SK-N-SH (cell line): ENCODE measurements around the gene FRY. TPM values are rescaled to one million over a fixed set of nuclear protein-coding genes. Genes with fewer than 3 reads are reported as not detected.

Experiments used
- CTCF ChIA-PET: fragments of 300-600, 350-600 bp; formaldehyde crosslinking; extraction: SDS; loops from one replicate; lab custom pipeline; 2021; lab: Yijun Ruan, JAX
- POLR2A ChIA-PET: fragments of 350-600 bp; sonication (Branson Sonifier 250); formaldehyde crosslinking; extraction: SDS; loops from one replicate; lab custom pipeline; 2020; ENCODE audit warnings: antibody characterized with exemption, inconsistent platforms; lab: Yijun Ruan, JAX
- DNase-seq: peaks from one replicate; pipeline ENCODE4 v3.0.0; 2012
- H2AFZ ChIP-seq: fragments of 200-600 bp; sonication (generic); 2 replicates; pipeline ENCODE4 v1.8.1; 2016; ENCODE audit warnings: antibody characterized with exemption, mild to moderate bottlenecking, low read depth
- H3F3A ChIP-seq: fragments of 200-600 bp; sonication (generic); replicated peaks from 2 replicates; pipeline ENCODE3; 2016; ENCODE audit warnings: antibody characterized with exemption, mild to moderate bottlenecking; ENCODE audit not compliant: insufficient read depth
- H3K27ac ChIP-seq, 2 experiments: fragments of 200-500 bp in 1 of 2; fragments of 200-600 bp in 1 of 2; sonication (Bioruptor generic) in 1 of 2; sonication (generic), shearing (Covaris generic) in 1 of 2; 2 replicates each; pipeline versions ENCODE4 v1.5.1 to v1.6.1; 2014 to 2016; ENCODE audit warnings: low read depth in 2 of 2, inconsistent platforms in 1 of 2, low read length in 1 of 2, mild to moderate bottlenecking in 1 of 2, mixed read lengths in 1 of 2
- H3K27me3 ChIP-seq: fragments of 200-600 bp; sonication (generic), shearing (Covaris generic); 2 replicates; pipeline ENCODE4 v1.6.1; 2016; ENCODE audit warnings: mixed run types; ENCODE audit not compliant: insufficient read depth
- H3K36me3 ChIP-seq, 2 experiments: fragments of 200-500 bp in 1 of 2; fragments of 200-600 bp in 1 of 2; sonication (Bioruptor generic) in 1 of 2; sonication (generic) in 1 of 2; replicated peaks in 1 of 2; 2 replicates each; pipeline versions ENCODE3 to v1.5.1; 2014 to 2016; ENCODE audit warnings: low read length in 1 of 2, mild to moderate bottlenecking in 1 of 2; ENCODE audit not compliant: insufficient read depth in 2 of 2, control insufficient read depth in 1 of 2
- H3K4me1 ChIP-seq, 2 experiments: fragments of 200-500 bp in 1 of 2; fragments of 200-600 bp in 1 of 2; sonication (Bioruptor generic) in 1 of 2; sonication (generic), shearing (Covaris generic) in 1 of 2; 2 replicates each; pipeline versions ENCODE4 v1.5.1 to v1.6.1; 2014 to 2016; ENCODE audit warnings: low read depth in 1 of 2, low read length in 1 of 2, mixed run types in 1 of 2; ENCODE audit not compliant: insufficient read depth in 2 of 2, control insufficient read depth in 1 of 2
- H3K4me2 ChIP-seq: fragments of 200-600 bp; sonication (generic), shearing (Covaris generic); 2 replicates; pipeline ENCODE4 v1.6.1; 2017; ENCODE audit warnings: mixed run types
- H3K4me3 ChIP-seq, 2 experiments: fragments of 200-500 bp in 1 of 2; fragments of 200-600 bp in 1 of 2; sonication (Bioruptor generic) in 1 of 2; sonication (generic), shearing (Covaris generic) in 1 of 2; 2 replicates each; pipeline versions ENCODE4 v1.5.1 to v1.8.1; 2014 to 2016; ENCODE audit warnings: low read depth in 2 of 2, inconsistent platforms in 1 of 2, low read length in 1 of 2, mild to moderate bottlenecking in 1 of 2, mixed read lengths in 1 of 2, moderate library complexity in 1 of 2
- H3K79me2 ChIP-seq: fragments of 200-600 bp; sonication (generic); 2 replicates; pipeline ENCODE4 v1.8.1; 2017; ENCODE audit warnings: mild to moderate bottlenecking; ENCODE audit not compliant: insufficient read depth
- H3K9ac ChIP-seq: fragments of 200-600 bp; sonication (generic); 2 replicates; pipeline ENCODE4 v1.6.1; 2017; ENCODE audit warnings: mixed run types
- H3K9me2 ChIP-seq: fragments of 200-600 bp; sonication (generic); 2 replicates; pipeline ENCODE4 v1.6.1; 2017; ENCODE audit warnings: mixed run types
- H3K9me3 ChIP-seq: fragments of 200-600 bp; sonication (generic); 2 replicates; pipeline ENCODE4 v1.6.1; 2017; ENCODE audit warnings: mixed run types, mild to moderate bottlenecking, moderate library complexity
- H4K20me1 ChIP-seq: fragments of 200-600 bp; sonication (generic); 2 replicates; pipeline ENCODE4 v1.6.1; 2017; ENCODE audit warnings: mild to moderate bottlenecking, mixed run types; ENCODE audit not compliant: insufficient read depth
- ELF1 ChIP-seq: IDR thresholded peaks from 2 replicates; pipeline ENCODE4 v1.4.0; 2012
- EZH2phosphoT487 ChIP-seq: fragments of 200-600 bp; sonication (generic); IDR thresholded peaks from 2 replicates; pipeline ENCODE4 v1.6.1; 2017; ENCODE audit warnings: low read depth, mixed run types, mild to moderate bottlenecking, antibody characterized with exemption, moderate library complexity, borderline replicate concordance
- FOSL2 ChIP-seq: IDR thresholded peaks from 2 replicates; pipeline ENCODE4 v1.4.0; 2012; ENCODE audit warnings: low read depth, mild to moderate bottlenecking, moderate library complexity, borderline replicate concordance
- FOXJ3 ChIP-seq: sonication (generic); formaldehyde crosslinking; IDR thresholded peaks from 2 replicates; pipeline ENCODE4 v1.5.1; 2020; ENCODE audit warnings: mild to moderate bottlenecking, missing genetic modification reagents
- GABPA ChIP-seq: IDR thresholded peaks from 2 replicates; pipeline ENCODE4 v1.4.0; 2012; ENCODE audit warnings: low read depth, mild to moderate bottlenecking
- GATA2 ChIP-seq: sonication (generic); formaldehyde crosslinking; IDR thresholded peaks from 2 replicates; pipeline ENCODE4 v1.5.0; 2020; ENCODE audit warnings: mild to moderate bottlenecking, missing genetic modification reagents
- JUND ChIP-seq: IDR thresholded peaks from 2 replicates; pipeline ENCODE4 v1.4.0; 2012
- MEF2A ChIP-seq: IDR thresholded peaks from 2 replicates; pipeline ENCODE4 v1.4.0; 2012; ENCODE audit warnings: low read depth, borderline replicate concordance
- MXI1 ChIP-seq: IDR thresholded peaks from 2 replicates; pipeline ENCODE4 v1.6.1; 2012; ENCODE audit warnings: mild to moderate bottlenecking, low read depth, low read length, improper control_type of control experiment
- NFIC ChIP-seq: IDR thresholded peaks from 2 replicates; pipeline ENCODE4 v1.4.0; 2012; ENCODE audit warnings: borderline replicate concordance
- POLR2AphosphoS5 ChIP-seq: IDR thresholded peaks from 2 replicates; pipeline ENCODE4 v1.6.1; 2012; ENCODE audit warnings: low read depth, low read length
- RAD21 ChIP-seq: IDR thresholded peaks from 2 replicates; pipeline ENCODE4 v1.6.1; 2012; ENCODE audit warnings: mild to moderate bottlenecking, low read length
- RFX5 ChIP-seq: IDR thresholded peaks from 2 replicates; pipeline ENCODE4 v1.6.1; 2012; ENCODE audit warnings: mild to moderate bottlenecking, improper control_type of control experiment, low read length
- RXRA ChIP-seq: IDR thresholded peaks from 2 replicates; pipeline ENCODE4 v1.4.0; 2012; ENCODE audit warnings: low read depth, mild to moderate bottlenecking, borderline replicate concordance
- TCF12 ChIP-seq: IDR thresholded peaks from 2 replicates; pipeline ENCODE4 v1.4.0; 2012
- TEAD4 ChIP-seq: IDR thresholded peaks from 2 replicates; pipeline ENCODE4 v1.4.0; 2012; ENCODE audit warnings: mild to moderate bottlenecking, borderline replicate concordance; ENCODE audit not compliant: insufficient read depth
- WGBS: methylation state at CpG from one replicate; pipeline ENCODE4 v1.1.6; 2017; ENCODE audit warnings: low lambda C conversion rate; 5-methylcytosine and 5-hydroxymethylcytosine counted together
- polyA plus RNA-seq, 3 experiments: library from polyadenylated mRNA; depleted of rRNA; stranded (reverse); fragments of >200 nt; gene quantifications; 2 replicates each; pipeline ENCODE4 v1.2.3, GENCODE V29; 2012
- TF ChIP-seq, protein P1 (sequence below): fragments of 150-350 bp; IDR thresholded peaks from 2 replicates; pipeline ENCODE4 v1.6.1; 2017; ENCODE audit warnings: antibody characterized with exemption, low read length, low read depth, borderline replicate concordance
- TF ChIP-seq, protein P2 (sequence below): fragments of 150-350 bp; IDR thresholded peaks from 2 replicates; pipeline ENCODE4 v1.6.1; 2016; ENCODE audit warnings: mild to moderate bottlenecking, low read depth, low read length

Gene FRY
- polyA plus RNA-seq, 1 of the 3 experiments (the other 2 are of a cell fraction), result 1.4 TPM

DNA sequence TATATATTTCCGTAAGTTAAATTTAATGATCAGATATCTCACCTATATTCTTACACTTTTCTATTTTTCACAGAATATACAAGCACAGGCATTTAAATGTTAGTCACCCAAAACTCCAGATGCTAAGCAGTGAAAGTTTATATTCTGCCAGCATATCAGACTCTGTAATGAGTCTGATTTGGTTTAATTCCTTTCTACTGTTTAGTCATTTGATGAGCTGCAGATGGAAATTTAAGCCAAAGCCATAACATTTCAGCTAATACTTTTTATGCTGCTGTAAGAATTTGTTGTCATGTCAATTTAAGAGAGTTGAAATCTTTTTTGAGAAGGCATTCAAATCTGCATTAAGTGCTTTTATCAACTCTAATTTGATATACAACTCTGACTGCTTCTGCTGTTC lies 8.0 kb downstream of the FRY start:
- DNase-seq, result no peak
- Histone ChIP-seq H3K27me3 (no peaks in the 10 kb centered on the region), H2AFZ (no peak overlapping the region), H4K20me1 (no peaks in the 10 kb centered on the region), H3K27ac (peak overlapping the region in 1 of 2 experiments; percentile 39; a peak in 1 of 4 replicates), H3K4me2 (no peak overlapping the region), H3K9me2 (no peaks in the 10 kb centered on the region), H3K36me3 (no peaks in the 10 kb centered on the region), H3K9ac (no peak overlapping the region), H3K79me2 (no peaks in the 10 kb centered on the region), H3K9me3 (no peaks in the 10 kb centered on the region), H3K4me3 (no peak overlapping the region), H3F3A (no peaks in the 10 kb centered on the region), H3K4me1 (peaks cover 0 to 13% of the 10 kb centered on the region in 2 experiments; a peak in 2 of 4 replicates)
- ChIA-PET CTCF (interaction anchor here (3.6 kb wide), 1 partner anchor 130 kb away, joined by 12 read pairs; no protein-coding TSS in a partner anchor), POLR2A (no interaction called here)
- 97% methylated on average over 1 of the region's 1 CpG for WGBS
- TF ChIP-seq GABPA (no peak), TCF12 (peak; percentile 13; the same call in 1 of the 2 replicates)

DNA sequence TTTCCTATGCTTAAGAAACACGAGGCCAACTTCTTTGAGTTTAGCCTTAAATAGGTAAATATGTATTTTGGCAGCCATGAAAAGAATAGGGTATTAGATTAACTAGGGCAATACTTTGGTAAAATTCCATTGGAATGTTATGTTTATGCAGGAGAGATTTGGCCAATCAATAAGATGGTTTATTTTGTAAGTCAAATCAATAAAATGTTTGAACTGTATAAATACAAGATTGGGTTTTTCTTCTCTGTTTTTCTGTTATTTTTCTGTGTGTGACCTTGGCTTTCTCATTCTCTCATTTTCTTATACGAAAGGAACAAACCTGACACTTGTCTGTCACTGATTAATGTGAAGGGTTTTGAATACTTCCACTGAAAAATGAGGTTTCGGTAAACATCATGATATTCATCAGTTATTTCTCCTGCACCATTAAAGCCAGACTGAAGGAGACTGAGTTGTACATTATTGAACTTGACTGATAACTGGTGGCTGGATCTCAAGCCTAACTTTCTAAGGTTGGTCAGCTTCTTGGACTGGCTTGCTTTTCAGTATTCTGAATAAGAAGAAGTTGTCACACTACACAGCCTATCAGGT lies 8.6 kb downstream of the FRY start:
- no peaks in the 10 kb centered on the region for H3K9me2 ChIP-seq
- no peaks in the 10 kb centered on the region for H3K27me3 ChIP-seq
- POLR2A ChIA-PET, result no interaction called here
- H3K36me3 ChIP-seq, result no peaks in the 10 kb centered on the region
- H3K4me2 ChIP-seq, result no peak overlapping the region
- H3K9me3 ChIP-seq, result no peaks in the 10 kb centered on the region
- TF ChIP-seq GABPA (no peak), GATA2 (CRISPR knock-in tag) (no peak)
- TF ChIP-seq, all 33 proteins: peak for 0
- H4K20me1 ChIP-seq, result no peaks in the 10 kb centered on the region
- WGBS, result 55% methylated on average over 3 of the region's 3 CpGs
- CTCF ChIA-PET, result interaction anchor here (0.7 to 3.6 kb wide), 2 partner anchors 14 to 130 kb away, joined by 3 to 12 read pairs; no protein-coding TSS in a partner anchor
- no peak overlapping the region for H3K4me3 ChIP-seq
- no peak overlapping the region for H3K9ac ChIP-seq
- peaks cover 0 to 13% of the 10 kb centered on the region in 2 experiments; a peak in 2 of 4 replicates for H3K4me1 ChIP-seq
- H3F3A ChIP-seq, result no peaks in the 10 kb centered on the region
- H3K27ac ChIP-seq, result peak overlapping the region in 1 of 2 experiments; percentile 16; a peak in 2 of 4 replicates
- H3K79me2 ChIP-seq, result no peaks in the 10 kb centered on the region
- DNase-seq, result no peak
- no peak overlapping the region for H2AFZ ChIP-seq

DNA sequence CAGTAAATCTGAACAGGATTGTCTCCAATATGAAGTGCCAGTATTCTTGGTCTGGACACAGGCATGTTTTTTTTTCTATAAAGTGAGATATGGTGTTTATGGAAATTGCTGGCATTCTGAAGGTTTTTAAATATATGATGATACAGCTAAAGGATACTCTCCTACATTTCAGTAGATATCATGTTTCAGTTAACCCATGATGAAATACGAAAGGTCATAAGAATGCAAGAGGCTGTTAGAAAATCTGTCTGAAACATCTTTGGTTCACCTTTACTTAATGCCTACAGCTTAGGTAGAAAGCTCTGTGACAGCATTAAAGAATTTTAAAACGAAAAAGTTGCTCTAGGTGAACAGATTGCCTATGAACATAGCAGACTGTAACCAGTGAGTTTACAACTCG lies 9.1 kb downstream of the FRY start:
- DNase-seq, result no peak
- Histone ChIP-seq H3K9me3 (no peaks in the 10 kb centered on the region), H3K36me3 (no peaks in the 10 kb centered on the region), H4K20me1 (no peaks in the 10 kb centered on the region), H3K4me3 (no peak overlapping the region), H2AFZ (no peak overlapping the region), H3F3A (no peaks in the 10 kb centered on the region), H3K27ac (no peak overlapping the region), H3K79me2 (no peaks in the 10 kb centered on the region), H3K4me1 (peaks cover 3 to 13% of the 10 kb centered on the region in 2 experiments; a peak in 2 of 4 replicates), H3K9me2 (no peaks in the 10 kb centered on the region), H3K4me2 (no peak overlapping the region), H3K27me3 (no peaks in the 10 kb centered on the region)
- 76% methylated on average over 3 of the region's 3 CpGs for WGBS
- POLR2A ChIA-PET, result interaction anchor here (1.4 kb wide), 1 partner anchor 10 kb away, joined by 4 read pairs; the partner anchor contains the start of gene FRY
- CTCF ChIA-PET, result interaction anchor here (0.7 kb wide), 1 partner anchor 15 kb away, joined by 3 read pairs; no protein-coding TSS in a partner anchor
- TF ChIP-seq RXRA, result no peak
- no peak for TF ChIP-seq NFIC
- no peak for TF ChIP-seq GATA2 (CRISPR knock-in tag)
- TF ChIP-seq MXI1, result no peak
- TF ChIP-seq EZH2phosphoT487, result no peak
- TF ChIP-seq POLR2AphosphoS5, result no peak
- no peak for TF ChIP-seq FOSL2
- TF ChIP-seq RAD21, result no peak
- TF ChIP-seq, protein P1, sequence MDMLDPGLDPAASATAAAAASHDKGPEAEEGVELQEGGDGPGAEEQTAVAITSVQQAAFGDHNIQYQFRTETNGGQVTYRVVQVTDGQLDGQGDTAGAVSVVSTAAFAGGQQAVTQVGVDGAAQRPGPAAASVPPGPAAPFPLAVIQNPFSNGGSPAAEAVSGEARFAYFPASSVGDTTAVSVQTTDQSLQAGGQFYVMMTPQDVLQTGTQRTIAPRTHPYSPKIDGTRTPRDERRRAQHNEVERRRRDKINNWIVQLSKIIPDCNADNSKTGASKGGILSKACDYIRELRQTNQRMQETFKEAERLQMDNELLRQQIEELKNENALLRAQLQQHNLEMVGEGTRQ, result no peak
- TF ChIP-seq GABPA, result no peak
- TF ChIP-seq RFX5, result no peak
- TF ChIP-seq JUND, result no peak
- TF ChIP-seq, protein P2, sequence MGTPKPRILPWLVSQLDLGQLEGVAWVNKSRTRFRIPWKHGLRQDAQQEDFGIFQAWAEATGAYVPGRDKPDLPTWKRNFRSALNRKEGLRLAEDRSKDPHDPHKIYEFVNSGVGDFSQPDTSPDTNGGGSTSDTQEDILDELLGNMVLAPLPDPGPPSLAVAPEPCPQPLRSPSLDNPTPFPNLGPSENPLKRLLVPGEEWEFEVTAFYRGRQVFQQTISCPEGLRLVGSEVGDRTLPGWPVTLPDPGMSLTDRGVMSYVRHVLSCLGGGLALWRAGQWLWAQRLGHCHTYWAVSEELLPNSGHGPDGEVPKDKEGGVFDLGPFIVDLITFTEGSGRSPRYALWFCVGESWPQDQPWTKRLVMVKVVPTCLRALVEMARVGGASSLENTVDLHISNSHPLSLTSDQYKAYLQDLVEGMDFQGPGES, result no peak
- no peak for TF ChIP-seq MEF2A
- no peak for TF ChIP-seq FOXJ3
- TF ChIP-seq TEAD4, result no peak
- no peak for TF ChIP-seq ELF1
- TF ChIP-seq, all 33 proteins: peak for 0
- H3K9ac ChIP-seq, result no peak overlapping the region
